Adrenal gland (tissue), 12 donors: ENCODE results near the gene GJB2. TPM values are rescaled to one million over a fixed set of nuclear protein-coding genes. Genes with fewer than 3 reads are reported as not detected.

Experiments
- DNase-seq, 7 donors: peaks; one replicate each; pipeline ENCODE4 v3.0.0-alpha.2; 2019 to 2020
- H3K27ac ChIP-seq, 5 donors: fragments of 200-600 bp; sonication (generic) in 4 of 5; 1 replicate in 3 of 5; 2 replicates in 2 of 5; pipeline versions ENCODE4 v1.5.1 to v1.8.0; 2016 to 2020; ENCODE audit warnings: mild to moderate bottlenecking in 1 of 5
- H3K27me3 ChIP-seq: fragments of 200-600 bp; 2 replicates; pipeline ENCODE4 v1.8.0; 2021
- H3K36me3 ChIP-seq, 2 donors: fragments of 200-600 bp; replicated peaks in 1 of 2; 1 replicate in 1 of 2; 2 replicates in 1 of 2; pipeline versions ENCODE4 v1.5.1 to v1.8.0; 2018 to 2022
- H3K4me1 ChIP-seq, 2 donors: fragments of 200-600 bp; replicated peaks in 1 of 2; 1 replicate in 1 of 2; 2 replicates in 1 of 2; pipeline versions ENCODE4 v1.5.1 to v1.8.0; 2018 to 2021
- H3K4me3 ChIP-seq, 4 donors: fragments of 200-600 bp; sonication (generic) in 3 of 4; one replicate each; pipeline ENCODE4 v1.5.1; 2016 to 2018
- H3K9me3 ChIP-seq, 3 donors: fragments of 200-600 bp; sonication (generic) in 1 of 3; replicated peaks in 1 of 3; 1 replicate in 2 of 3; 2 replicates in 1 of 3; pipeline versions ENCODE4 v1.5.1 to v1.8.0; 2016 to 2021
- CTCF ChIP-seq, 6 experiments: fragments of 450-650 bp in 4 of 6; fragments of 200-600 bp in 2 of 6; sonication (generic) in 1 of 6; IDR thresholded peaks; 1 replicate in 5 of 6; 2 replicates in 1 of 6; pipeline versions ENCODE4 v1.5.1 to v1.8.0; 2016 to 2021; ENCODE audit warnings: antibody characterized with exemption in 6 of 6, mild to moderate bottlenecking in 2 of 6, moderate library complexity in 1 of 6
- POLR2A ChIP-seq, 2 donors: fragments of 450-650 bp; IDR thresholded peaks; one replicate each; pipeline ENCODE4 v1.6.1; 2017; ENCODE audit warnings: antibody characterized with exemption in 2 of 2, mild to moderate bottlenecking in 2 of 2, moderate library complexity in 1 of 2
- WGBS, 4 donors: extraction: QIAGEN DNeasy Blood & Tissue Kit in 2 of 4; methylation state at CpG; one replicate each; pipeline versions ENCODE4 v1.1.5 to v1.1.7; 2013 to 2017; 5-methylcytosine and 5-hydroxymethylcytosine counted together
- intact Hi-C, 2 donors: fragments of 100-400 bp; cut with DNase I; formaldehyde crosslinking; loops; one replicate each; pipeline versions ENCODE4 v1.14.1 to v1.15.0; 2022 to 2023
- polyA plus RNA-seq, 3 donors: library from polyadenylated mRNA; stranded (reverse); fragments of 200-250 nt in 2 of 3; fragments of 350-450 nt in 1 of 3; fragmentation: Illumina TruSeq in 1 of 3; extraction: RNeasy Lipid Tissue Mini Kit (QIAGEN cat#74804) in 1 of 3; gene quantifications; one replicate each; pipeline ENCODE4 v1.2.3, GENCODE V29; 2013 to 2014
- total RNA-seq, 9 donors: library from RNA; depleted of rRNA in 4 of 9; stranded (reverse); fragments of >200 nt in 4 of 9; fragments of 120-200 nt in 1 of 9; fragmentation: NEBNext Ultra II Directional in 1 of 9; extraction: Animal tissue kit (Norgen Biotek cat#: 25700) in 1 of 9; gene quantifications; one replicate each; pipeline versions ENCODE4 v1.1.0 to v1.2.4, GENCODE V29; 2013 to 2023
- donor health status: healthy with polysubstance abuse.
- donor health status: Bipolar disorder and iron deficiency.
- donor health status: DM: yes; HTN: yes; CAD: no.
- donor health status: DM: no; HTN: no; CAD: no.
- donor health status: DM: no; HTN: no; CAD: no.
- donor health status: DM: yes; HTN: yes; CAD: no.

The GJB2 gene
- total and polyA plus RNA-seq, 12 donors = 0.24 to 0.88 (median 0.28) TPM; not detected in 2

DNA sequence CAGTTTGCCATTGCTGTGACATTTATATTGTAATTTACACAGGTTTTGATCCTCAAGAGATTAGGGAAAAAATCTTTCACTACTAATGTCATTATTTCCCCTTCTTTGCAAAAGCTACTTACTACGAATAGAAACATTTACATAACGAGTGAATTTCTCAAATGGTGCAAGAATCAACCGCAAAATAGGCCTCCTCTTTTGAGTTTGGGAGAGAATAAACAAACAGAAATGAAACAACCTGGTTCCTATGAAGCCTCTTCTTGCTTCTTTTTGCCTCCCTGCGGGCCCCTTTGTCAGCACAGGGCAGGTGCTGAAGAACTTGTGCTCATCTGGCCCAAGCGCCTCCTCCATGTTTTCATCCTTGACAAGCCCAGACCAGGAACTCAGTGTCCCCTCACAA lies 21.8 kb downstream of the GJB2 start:
- Histone ChIP-seq H3K9me3 (no peaks in the 10 kb centered on the region), H3K4me1 (peaks cover 0 to 2% of the 10 kb centered on the region in 2 donors)
- WGBS, 4 donors = 89 to 94% (median 92%) methylated on average over 5 of the region's 5 CpGs

DNA sequence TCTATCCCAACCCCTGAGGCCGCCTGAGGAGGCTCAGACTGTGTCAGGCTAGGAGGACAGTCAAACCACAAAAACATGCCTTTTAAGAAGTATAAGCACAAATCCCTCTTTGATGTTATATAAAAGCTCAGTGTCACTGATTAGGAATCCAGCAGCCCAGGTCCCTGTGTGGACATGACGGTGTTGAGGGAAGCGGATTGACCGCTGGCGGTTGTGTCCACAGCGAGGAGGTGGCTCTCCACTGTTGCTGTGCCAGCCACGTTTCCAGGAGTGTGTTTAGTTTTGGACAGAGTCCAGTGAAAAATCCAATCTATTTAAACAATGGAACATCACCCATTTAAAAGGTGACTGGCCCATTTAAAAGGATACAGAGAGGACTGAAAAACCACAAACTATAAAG lies 24.3 kb downstream of the GJB2 start:
- WGBS, 4 donors = 75 to 84% (median 80%) methylated on average over 7 of the region's 7 CpGs
- no peak for DNase-seq
- Histone ChIP-seq H3K27ac (no peak overlapping the region), H3K36me3 (no peaks in the 10 kb centered on the region), H3K4me1 (no peaks in the 10 kb centered on the region), H3K4me3 (no peak overlapping the region), H3K9me3 (no peaks in the 10 kb centered on the region), H3K27me3 (no peaks in the 10 kb centered on the region)
- intact Hi-C loops = no loop called here
- TF ChIP-seq POLR2A (IDR thresholded peaks at IDR 0.05) = no peak
- no peak for TF ChIP-seq CTCF (IDR thresholded peaks at IDR 0.05)

More for the DNA sequence above, 21.8 kb downstream of the GJB2 start:
- no peak overlapping the region for H3K27ac ChIP-seq
- H3K36me3 ChIP-seq = no peaks in the 10 kb centered on the region
- no peak for TF ChIP-seq POLR2A (IDR thresholded peaks at IDR 0.05)
- TF ChIP-seq CTCF (IDR thresholded peaks at IDR 0.05) = no peak
- H3K27me3 ChIP-seq = no peaks in the 10 kb centered on the region
- no peak overlapping the region for H3K4me3 ChIP-seq
- intact Hi-C loops = no loop called here
- no peak for DNase-seq

GRCh38 chr13:20165417-20166257 lies 27.1 kb downstream of the GJB2 start:
- intact Hi-C loops = no loop called here
- no peak for DNase-seq
- H3K27me3 ChIP-seq = peaks cover 26% of the 10 kb centered on the region
- H3K27ac ChIP-seq = no peak overlapping the region
- no peak overlapping the region for H3K4me3 ChIP-seq
- no peaks in the 10 kb centered on the region for H3K36me3 ChIP-seq
- H3K9me3 ChIP-seq = no peaks in the 10 kb centered on the region
- H3K4me1 ChIP-seq = peaks cover 6 to 13% of the 10 kb centered on the region in 2 donors
- 78 to 83% (median 79%) methylated on average over 11 of the region's 11 CpGs for WGBS, 4 donors
- no peak for TF ChIP-seq POLR2A (IDR thresholded peaks at IDR 0.05)
- TF ChIP-seq CTCF (IDR thresholded peaks at IDR 0.05) = no peak

- peaks cover 62% of the 10 kb centered on the region for H3K27me3 ChIP-seq
- no peaks in the 10 kb centered on the region for H3K9me3 ChIP-seq
- H3K4me3 ChIP-seq = no peak overlapping the region
- H3K4me1 ChIP-seq = peaks cover 11 to 13% of the 10 kb centered on the region in 2 donors
- 54 to 69% (median 59%) methylated on average over 16 of the region's 16 CpGs for WGBS, 4 donors
- DNase-seq = peak in 1 of 7 donors; percentile 35
- intact Hi-C loops = no loop called here
- no peaks in the 10 kb centered on the region for H3K36me3 ChIP-seq
- no peak overlapping the region for H3K27ac ChIP-seq
- TF ChIP-seq CTCF (IDR thresholded peaks at IDR 0.05) (no peak), POLR2A (IDR thresholded peaks at IDR 0.05) (no peak)
Observed at GRCh38 chr13:20161951-20162300, 30.8 kb downstream of the GJB2 start.
